ENCODE results near the gene VPREB1. TPM values are rescaled to one million over a fixed set of nuclear protein-coding genes. Genes with fewer than 3 reads are reported as not detected.

The VPREB1 gene
- total and polyA plus RNA-seq, 2 of the 4 experiments (the other 2 are of a cell fraction): not detected

- Histone ChIP-seq H2BK5ac (ENCODE audit: low read depth, low read length, poor library complexity, severe bottlenecking) (no peak overlapping the region), H2AK5ac (ENCODE audit: low read depth, low read length) (no peak overlapping the region), H3K4me3 (ENCODE audit: insufficient read depth, low read depth, low read length) (no peak overlapping the region), H3K79me1 (ENCODE audit: low read depth in 1 of 2, low read length in 2 of 2) (no peaks in the 10 kb centered on the region), H3K27ac (ENCODE audit: insufficient read depth, low read length) (no peak overlapping the region), H2AFZ (replicated peaks; ENCODE audit: low read length, poor library complexity) (no peak overlapping the region), H3K4me2 (ENCODE audit: low read depth, low read length) (no peak overlapping the region), H4K8ac (ENCODE audit: low read depth in 2 of 2, low read length in 2 of 2) (no peak overlapping the region), H3K9ac (ENCODE audit: low read depth, low read length) (no peak overlapping the region), H2AK9ac (replicated peaks; ENCODE audit: low read depth, low read length, poor library complexity) (no peak overlapping the region), H2BK20ac (ENCODE audit: low read depth, low read length) (no peak overlapping the region), H3K23ac (ENCODE audit: low read depth, low read length) (no peak overlapping the region), H3K18ac (ENCODE audit: low read depth, low read length) (no peak overlapping the region), H2BK15ac (ENCODE audit: low read depth, low read length) (no peak overlapping the region), H4K91ac (ENCODE audit: insufficient read depth, low read depth, low read length) (no peak overlapping the region), H3K56ac (ENCODE audit: extremely low read depth, insufficient read depth, low read length) (no peak overlapping the region), H2BK120ac (ENCODE audit: low read depth, low read length) (no peak overlapping the region), H4K5ac (ENCODE audit: low read depth, low read length) (no peak overlapping the region), H3K4me1 (ENCODE audit: control insufficient read depth, insufficient read depth, low read length) (no peaks in the 10 kb centered on the region), H3K9me3 (ENCODE audit: control insufficient read depth, insufficient read depth, low read length) (no peaks in the 10 kb centered on the region), H3K9me1 (ENCODE audit: insufficient read depth, low read length) (no peaks in the 10 kb centered on the region), H3K4ac (ENCODE audit: low read depth, low read length) (no peak overlapping the region), H4K20me1 (ENCODE audit: insufficient read depth, low read length) (no peaks in the 10 kb centered on the region), H3K36me3 (ENCODE audit: control insufficient read depth, insufficient read depth, low read length) (no peaks in the 10 kb centered on the region), H3K14ac (replicated peaks; ENCODE audit: low read depth, low read length) (no peak overlapping the region), H3K27me3 (ENCODE audit: control insufficient read depth, insufficient read depth, low read length) (peaks cover 15% of the 10 kb centered on the region)
- no TSS peak for BruUV-seq (replicated peaks)
- CTCF ChIA-PET: no interaction called here
- intact Hi-C loops (cut with micrococcal nuclease) (no loop called here), in situ Hi-C loops (cut with MboI; ENCODE audit: low sequenced_read_pairs) (no loop called here), dilution Hi-C loops (cut with HindIII; ENCODE audit: low sequenced_read_pairs, unreplicated experiment) (no loop called here)
- 71% methylated on average over 2 of the region's 6 CpGs; no CpG with 5 or more reads in 1 of the 2 experiments for WGBS, 2 experiments (ENCODE audit: extremely low coverage in 2 of 2, insufficient read length in 1 of 2)
- no peak for TF ChIP-seq MXI1 (IDR thresholded peaks at IDR 0.05; ENCODE audit: borderline replicate concordance, low read depth, low read length)
- no peak for TF ChIP-seq RFX5 (IDR thresholded peaks at IDR 0.05; ENCODE audit: low read depth, low read length)
- TF ChIP-seq BHLHE40 (IDR thresholded peaks at IDR 0.05; ENCODE audit: low read depth, low read length): no peak
- TF ChIP-seq SMC3 (IDR thresholded peaks at IDR 0.05; ENCODE audit: low read depth, low read length): no peak
- TF ChIP-seq NFE2L2 (IDR thresholded peaks at IDR 0.05; ENCODE audit: low read depth, low read length): no peak
- TF ChIP-seq MAFK (IDR thresholded peaks at IDR 0.05; ENCODE audit: low read depth, low read length): no peak
- TF ChIP-seq POLR2A (IDR thresholded peaks at IDR 0.05; ENCODE audit: low read depth, low read length): no peak
- no peak for TF ChIP-seq MAZ (IDR thresholded peaks at IDR 0.05; ENCODE audit: borderline replicate concordance, low read depth, low read length)
- TF ChIP-seq ELK1 (IDR thresholded peaks at IDR 0.05; ENCODE audit: borderline replicate concordance, low read depth, low read length): no peak
- no peak for TF ChIP-seq CHD1 (IDR thresholded peaks at IDR 0.05; ENCODE audit: low read depth, low read length)
- TF ChIP-seq RCOR1 (IDR thresholded peaks at IDR 0.05; ENCODE audit: insufficient replicate concordance, low read length): no peak
- TF ChIP-seq RAD21 (IDR thresholded peaks at IDR 0.05; ENCODE audit: low read length): no peak
- no peak for TF ChIP-seq CEBPB (IDR thresholded peaks at IDR 0.05; ENCODE audit: low read depth, low read length)
- TF ChIP-seq USF2 (IDR thresholded peaks at IDR 0.05; ENCODE audit: low read depth, low read length): no peak
- TF ChIP-seq CTCF (conservative IDR thresholded peaks at IDR 0.05; ENCODE audit: low read depth, low read length): no peak
- no peak for DNase-seq
- ATAC-seq (ENCODE audit: low read depth): no peak
- POLR2A ChIA-PET (ENCODE audit: unreplicated experiment): no interaction called here
These were observed 16.2 kb upstream of the VPREB1 start for GRCh38 chr22:22228421-22228820.
